Measurements from ENCODE around the gene ZNF785. TPM values are rescaled to one million over a fixed set of nuclear protein-coding genes. Genes with fewer than 3 reads are reported as not detected.

ZNF785 gene
- total and polyA plus RNA-seq, 2 donors (not counting 1 experiment from before 2014, with no cell fraction given), result 12.2 to 39.7 TPM

- intact Hi-C loops (cut with micrococcal nuclease), result loop anchor here (1.0 kb wide), 1 partner anchor 13 kb away; the partner anchor contains the start of gene ZNF764
- H3K9ac ChIP-seq (ENCODE audit: low read length), result peak overlapping the region; percentile 94
- peaks cover 29 to 43% of the 10 kb centered on the region in 2 donors for H3K4me1 ChIP-seq (ENCODE audit: control insufficient read depth in 2 of 2, insufficient read depth in 2 of 2, low read length in 2 of 2)
- peaks cover 40% of the 10 kb centered on the region for H3K4me1 Mint-ChIP-seq
- WGBS (ENCODE audit: insufficient coverage), result 9% methylated on average over 14 of the region's 22 CpGs
- H3K27me3 Mint-ChIP-seq, result no peaks in the 10 kb centered on the region
- peak overlapping the region; percentile 95 for H3K27ac Mint-ChIP-seq
- POLR2A ChIA-PET, result interaction anchor here (0.6 to 3.0 kb wide), 7 partner anchors 11 to 133 kb away, joined by 3 to 81 read pairs (median 6); partner anchors contain the start of genes PRR14, ZNF764 and ZNF785
- DNase-seq, result no peak
- H3K4me3 ChIP-seq (ENCODE audit: control extremely low read depth in 1 of 5, extremely low read depth in 1 of 5, insufficient read depth in 1 of 5, low read depth in 2 of 5, low read length in 4 of 5), result peak overlapping the region; percentile 57 to 89 (median 84)
- no peaks in the 10 kb centered on the region for H3K9me3 Mint-ChIP-seq (ENCODE audit: insufficient read depth)
- TF ChIP-seq EZH2 (IDR thresholded peaks at IDR 0.05; ENCODE audit: borderline replicate concordance, insufficient read depth, low read depth, low read length, poor library complexity, severe bottlenecking), result no peak
- TF ChIP-seq CTCF (IDR thresholded peaks at IDR 0.05), result no peak
- no peaks in the 10 kb centered on the region for H4K20me1 ChIP-seq (ENCODE audit: control insufficient read depth, insufficient read depth, low read length, poor library complexity, severe bottlenecking)
- no peaks in the 10 kb centered on the region for H3K9me3 ChIP-seq (ENCODE audit: control extremely low read depth in 1 of 3, control insufficient read depth in 2 of 3, insufficient read depth in 1 of 3, low read length in 2 of 3)
- peak overlapping the region; percentile 96 for H2AFZ ChIP-seq (ENCODE audit: insufficient read depth, low read depth, low read length, poor library complexity, severe bottlenecking)
- CTCF ChIA-PET, result interaction anchor here (1.2 to 2.8 kb wide), 6 partner anchors 10 to 141 kb away, joined by 3 to 21 read pairs (median 8); partner anchors contain the start of genes DCTPP1, ZNF747 and ZNF764
- ATAC-seq (ENCODE audit: low read depth), result no peak
- H3K27me3 ChIP-seq (replicated peaks in 1 of 4; ENCODE audit: control extremely low read depth in 1 of 4, control insufficient read depth in 3 of 4, insufficient read depth in 4 of 4, low read length in 3 of 4), result no peaks in the 10 kb centered on the region
- H3K4me3 Mint-ChIP-seq, result peak overlapping the region; percentile 91
- H3K27ac ChIP-seq (ENCODE audit: low read length in 2 of 2), result peak overlapping the region; percentile 96 to 97
- peak overlapping the region; percentile 88 for H3K4me2 ChIP-seq (replicated peaks; ENCODE audit: low read depth, low read length, poor library complexity, severe bottlenecking)
- H3K79me2 ChIP-seq (ENCODE audit: control insufficient read depth, insufficient read depth, low read length), result peaks cover 6% of the 10 kb centered on the region
- no peaks in the 10 kb centered on the region for H3K36me3 ChIP-seq (replicated peaks in 1 of 2; ENCODE audit: control extremely low read depth in 1 of 2, control insufficient read depth in 1 of 2, extremely low read depth in 1 of 2, insufficient read depth in 2 of 2, low read length in 1 of 2)
Observed at GRCh38 chr16:30570636-30571444, 14.7 kb downstream of the ZNF785 start.

All from B cell (primary cell).